Loucy (cell line): ENCODE data around the gene DISC1.

Experiments
- CTCF ChIP-seq: fragments of 200-600 bp; sonication (generic); conservative IDR thresholded peaks from 2 replicates; pipeline ENCODE4 v1.5.1; 2014; ENCODE audit warnings: mild to moderate bottlenecking, antibody characterized with exemption, low read length
- EZH2phosphoT487 ChIP-seq: fragments of 200-600 bp; IDR thresholded peaks from 2 replicates; pipeline ENCODE4 v1.6.1; 2018; ENCODE audit warnings: antibody characterized with exemption, mild to moderate bottlenecking, moderate library complexity, borderline replicate concordance

DNA sequence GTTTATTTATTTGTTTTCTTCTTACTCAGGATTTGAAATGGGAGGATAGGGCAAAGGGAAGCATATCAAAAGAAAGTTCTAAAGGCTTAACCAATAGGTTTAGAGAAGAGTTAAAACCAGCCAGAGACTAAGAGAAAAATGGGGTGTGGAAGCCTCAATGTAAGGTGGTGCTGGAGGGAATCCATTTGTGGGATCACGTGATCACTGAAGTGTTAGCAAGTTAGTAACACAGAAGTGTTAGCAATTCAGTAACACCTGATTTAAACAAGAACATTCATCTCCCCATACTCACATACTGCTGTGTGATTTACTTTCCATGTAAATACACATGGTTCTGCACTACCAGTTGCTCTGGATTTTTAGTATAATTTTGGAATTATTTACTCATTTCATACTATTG lies 451.2 kb downstream of the DISC1 start:
- TF ChIP-seq CTCF, result no peak
- no peak for TF ChIP-seq EZH2phosphoT487
